Raji (cell line): Measurements from ENCODE around the gene CEACAM7.

ENCODE experiments used
- POLR2A ChIP-seq: IDR thresholded peaks from 2 replicates; pipeline ENCODE4 v1.6.1; 2011; ENCODE audit warnings: low read depth, low read length, control low read depth; ENCODE audit not compliant: insufficient read depth

CEACAM7 gene

GRCh38 chr19:41703602-41704293 lies 15.7 kb upstream of the CEACAM7 start:
- no peak for TF ChIP-seq POLR2A

- no peak for TF ChIP-seq POLR2A
Measured at GRCh38 chr19:41702171-41702651, 14.1 kb upstream of the CEACAM7 start.

GRCh38 chr19:41701401-41702075 lies 13.5 kb upstream of the CEACAM7 start:
- TF ChIP-seq POLR2A, result no peak

- no peak for TF ChIP-seq POLR2A
Measured at GRCh38 chr19:41700381-41701195, 12.5 kb upstream of the CEACAM7 start.

GRCh38 chr19:41699968-41700323 lies 11.9 kb upstream of the CEACAM7 start:
- no peak for TF ChIP-seq POLR2A

- TF ChIP-seq POLR2A, result no peak
Measured at GRCh38 chr19:41699231-41699967, 11.3 kb upstream of the CEACAM7 start.

- TF ChIP-seq POLR2A, result no peak
Measured at GRCh38 chr19:41698746-41699230, 10.7 kb upstream of the CEACAM7 start.

GRCh38 chr19:41697198-41697855 lies 9.3 kb upstream of the CEACAM7 start:
- TF ChIP-seq POLR2A, result no peak

- no peak for TF ChIP-seq POLR2A
Measured at GRCh38 chr19:41696402-41697197, 8.5 kb upstream of the CEACAM7 start.

GRCh38 chr19:41695745-41696144 lies 7.7 kb upstream of the CEACAM7 start:
- no peak for TF ChIP-seq POLR2A

GRCh38 chr19:41694831-41695635 lies 7.0 kb upstream of the CEACAM7 start:
- TF ChIP-seq POLR2A, result no peak

- no peak for TF ChIP-seq POLR2A
Measured at GRCh38 chr19:41694196-41694595, 6.1 kb upstream of the CEACAM7 start.
